GM18502 (cell line): ENCODE results near the gene CRB1.

ENCODE experiments used
- ATAC-seq: cut with Tn5 transposase; IDR thresholded peaks from one replicate; pipeline ENCODE4 v1.9.1; 2021; ENCODE audit warnings: mild to moderate bottlenecking; ENCODE audit not compliant: unreplicated experiment, poor library complexity

The CRB1 gene

DNA sequence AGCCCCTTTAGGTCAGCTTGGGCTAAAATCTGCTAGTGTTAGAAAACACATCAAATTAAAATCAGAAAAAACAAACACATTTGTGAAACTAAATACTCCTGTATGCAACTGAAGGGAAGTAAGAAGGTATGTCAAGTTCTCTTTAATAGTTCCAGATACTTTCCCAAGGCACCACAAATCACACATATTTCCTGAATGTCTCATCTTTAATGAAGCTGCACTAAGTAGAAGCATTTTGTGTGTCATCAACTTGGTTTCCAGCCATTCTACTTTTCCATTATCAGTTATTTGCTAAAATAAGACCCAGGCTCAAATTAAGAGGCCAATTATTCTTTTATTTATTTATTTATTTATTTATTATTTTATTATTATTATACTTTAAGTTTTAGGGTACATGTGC lies 34.7 kb downstream of the CRB1 start:
- no peak for ATAC-seq

DNA sequence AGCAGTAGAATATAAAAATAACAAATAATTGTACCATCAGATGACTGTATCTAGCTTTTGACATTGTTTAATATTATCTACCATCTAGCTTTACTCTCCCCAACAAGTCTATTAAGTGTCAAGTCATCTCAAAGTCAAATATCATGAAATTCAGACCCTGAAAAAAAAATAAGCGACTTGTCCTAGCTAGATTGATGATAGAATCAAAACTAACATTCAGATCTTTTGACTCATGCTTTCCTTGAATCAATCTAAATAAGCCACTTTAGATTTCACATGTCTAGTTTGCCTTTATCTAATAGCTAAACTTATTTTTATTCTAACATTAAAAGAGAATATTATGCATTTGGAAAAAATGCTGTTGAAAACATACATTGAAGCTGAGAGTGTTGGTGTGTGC lies 35.4 kb downstream of the CRB1 start:
- ATAC-seq = no peak

DNA sequence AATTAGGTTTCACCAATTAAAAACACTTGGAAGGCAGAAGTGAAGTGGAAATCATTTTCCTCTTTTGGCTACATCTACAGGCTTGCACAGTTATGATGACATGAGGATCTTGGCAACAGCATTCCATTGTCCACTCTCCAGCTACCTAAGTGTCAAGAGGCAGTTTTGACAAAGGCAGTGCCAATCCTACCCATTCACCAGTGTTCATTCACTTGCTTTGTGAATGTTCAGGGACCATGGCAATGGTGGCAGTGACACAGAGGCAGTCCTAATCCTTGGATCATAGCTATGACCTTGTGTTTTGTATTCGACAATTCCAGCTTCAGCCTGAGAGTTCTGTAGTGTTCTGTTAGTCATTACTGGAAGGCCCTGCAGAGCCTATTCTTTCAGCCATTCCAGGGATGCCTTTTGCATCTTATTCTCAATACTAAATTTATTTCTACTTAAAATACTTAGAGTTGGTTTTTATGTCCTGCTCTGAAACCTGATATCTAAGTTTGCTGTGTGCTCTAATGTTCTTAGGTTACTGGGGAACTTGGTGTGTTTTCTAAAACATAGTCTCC lies 36.7 kb downstream of the CRB1 start:
- ATAC-seq = no peak

DNA sequence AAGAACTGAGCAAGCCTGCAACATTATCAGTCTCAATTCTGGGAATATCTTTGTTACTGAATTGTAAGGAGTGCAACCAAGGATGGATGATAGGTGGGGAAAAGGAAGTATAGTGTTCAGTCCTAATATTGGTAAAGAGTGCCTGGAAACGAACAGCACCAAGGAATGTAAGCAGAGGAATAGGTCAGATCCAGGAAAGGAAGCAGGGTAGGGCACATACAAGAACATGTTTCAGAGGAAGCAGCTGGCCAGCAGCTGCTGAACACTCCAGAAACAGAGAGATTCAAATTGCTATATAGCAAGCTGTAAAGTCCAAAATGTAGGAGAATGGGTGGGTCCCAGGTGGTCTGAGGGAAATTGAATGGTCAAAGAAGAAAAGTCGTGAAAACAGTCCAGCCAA lies 37.9 kb downstream of the CRB1 start:
- ATAC-seq = no peak

DNA sequence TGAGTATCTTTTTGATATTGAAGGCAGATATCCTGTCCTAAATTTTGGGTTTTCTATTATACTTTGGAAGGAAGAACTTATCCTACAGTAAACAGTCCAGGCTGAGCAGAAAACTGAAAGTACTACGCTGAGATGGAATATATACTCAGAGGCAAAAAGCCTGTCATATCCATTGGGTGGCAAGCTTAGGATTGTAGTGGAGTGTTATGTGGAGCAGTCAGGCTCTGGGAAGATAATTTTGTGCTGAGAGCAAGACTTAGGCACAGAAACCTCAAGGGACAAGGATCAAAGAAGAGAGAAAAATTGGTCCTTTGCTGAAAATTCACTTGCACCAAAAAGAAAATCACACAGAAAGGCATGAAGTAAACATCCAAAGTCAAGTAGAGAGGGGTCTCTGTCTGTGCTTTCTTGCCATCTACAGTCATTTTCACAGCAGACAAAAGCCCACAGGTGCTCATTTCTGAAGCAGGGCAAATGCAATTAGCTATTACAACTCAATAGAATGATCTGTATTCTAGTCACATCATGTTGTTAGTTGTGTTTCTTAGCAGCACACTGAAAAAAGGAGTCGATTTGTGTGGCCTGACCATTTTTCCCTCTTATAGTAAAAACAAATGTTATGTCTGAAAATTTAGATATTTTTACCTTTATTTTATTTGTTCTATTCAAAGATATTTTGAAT lies 38.5 kb downstream of the CRB1 start:
- no peak for ATAC-seq

DNA sequence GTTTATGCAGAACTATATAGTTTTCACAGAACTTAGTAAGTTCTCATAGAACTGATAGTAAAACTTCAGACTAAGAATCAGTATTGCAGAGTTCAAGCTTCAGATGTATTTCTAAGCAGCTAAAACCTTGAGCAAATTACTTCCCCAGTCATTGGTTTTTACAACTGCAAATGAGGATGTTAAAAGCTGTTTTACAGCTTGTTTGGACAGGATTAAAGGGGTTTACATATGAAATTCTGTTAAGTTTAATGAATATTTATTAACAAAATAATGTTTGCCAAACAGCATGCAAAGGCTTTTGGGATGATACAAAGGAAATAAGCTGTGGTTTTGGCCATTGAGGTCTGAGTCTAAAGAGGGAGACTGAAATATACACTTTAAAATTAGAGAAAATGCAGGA lies 39.1 kb downstream of the CRB1 start:
- no peak for ATAC-seq

DNA sequence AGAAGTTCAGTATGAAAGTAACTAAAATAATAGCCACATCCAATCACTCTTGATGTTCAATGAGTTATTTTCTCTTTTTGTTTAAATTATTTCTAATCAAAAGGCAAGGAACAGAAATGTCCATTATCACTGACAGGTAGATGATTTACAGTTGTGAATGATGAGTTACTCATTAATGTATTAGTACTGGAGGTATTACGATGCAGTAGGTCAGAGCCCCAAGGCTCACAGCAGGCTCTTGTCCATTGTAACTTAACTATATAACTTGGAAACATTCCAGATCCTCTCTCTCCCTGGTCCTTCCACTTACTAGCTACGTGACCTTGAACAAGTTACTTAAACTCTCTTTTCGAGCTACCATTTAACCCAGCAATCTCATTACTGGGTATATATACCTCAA lies 39.5 kb downstream of the CRB1 start:
- no peak for ATAC-seq

DNA sequence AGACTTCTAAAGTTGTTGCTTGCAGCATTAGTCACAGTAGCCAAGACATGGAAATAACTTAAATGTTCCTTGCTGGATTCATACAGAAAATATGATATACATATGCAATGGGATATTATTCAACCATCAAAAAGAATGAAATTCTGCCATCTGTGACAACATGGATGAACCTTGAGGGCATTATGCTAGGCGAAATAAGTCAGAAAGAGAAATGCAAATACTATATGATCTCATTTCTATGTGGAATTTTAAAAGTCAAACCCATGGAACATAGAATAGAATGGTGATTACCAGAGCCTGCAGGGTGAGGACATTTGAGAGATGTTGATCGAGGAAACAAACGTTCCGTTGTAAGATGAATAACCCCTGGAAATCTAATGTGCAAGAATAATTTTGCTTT lies 43.0 kb downstream of the CRB1 start:
- ATAC-seq = no peak

DNA sequence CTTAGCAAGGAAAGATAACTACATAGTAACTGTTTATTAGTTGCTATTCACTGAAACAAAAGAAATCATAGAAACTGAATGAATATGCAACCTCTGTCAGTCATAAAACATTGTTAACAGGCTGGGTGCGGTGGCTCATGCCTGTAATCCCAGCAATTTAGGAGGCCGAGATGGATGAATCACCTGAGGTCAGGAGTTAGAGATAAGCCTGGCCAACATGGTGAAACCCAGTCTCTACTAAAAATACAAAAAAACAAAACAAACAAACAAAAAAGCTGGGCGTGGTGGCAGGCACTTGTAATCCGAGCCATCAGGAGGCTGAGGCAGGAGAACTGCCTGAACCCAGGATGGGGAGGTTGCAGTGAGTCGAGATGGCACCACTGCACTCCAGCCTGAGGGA lies 44.1 kb downstream of the CRB1 start:
- no peak for ATAC-seq

DNA sequence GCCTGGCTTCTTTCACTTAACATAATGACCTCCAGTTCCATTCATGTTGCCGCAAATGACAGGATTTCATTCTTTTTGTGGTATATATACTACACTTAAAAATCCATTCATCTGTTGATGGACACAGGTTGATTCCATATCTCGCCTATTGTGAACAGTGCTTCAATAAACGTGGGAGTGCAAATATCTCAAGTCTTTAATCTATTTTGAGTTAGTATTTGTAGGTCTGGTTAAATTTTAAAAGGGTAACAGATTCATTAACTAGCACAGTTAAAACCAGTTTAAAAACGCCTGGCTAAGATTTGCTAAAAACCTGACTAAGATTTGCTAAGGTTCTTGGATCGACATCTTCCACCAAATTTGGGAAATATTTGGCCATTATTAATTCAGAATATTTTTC lies 45.7 kb downstream of the CRB1 start:
- ATAC-seq = no peak

DNA sequence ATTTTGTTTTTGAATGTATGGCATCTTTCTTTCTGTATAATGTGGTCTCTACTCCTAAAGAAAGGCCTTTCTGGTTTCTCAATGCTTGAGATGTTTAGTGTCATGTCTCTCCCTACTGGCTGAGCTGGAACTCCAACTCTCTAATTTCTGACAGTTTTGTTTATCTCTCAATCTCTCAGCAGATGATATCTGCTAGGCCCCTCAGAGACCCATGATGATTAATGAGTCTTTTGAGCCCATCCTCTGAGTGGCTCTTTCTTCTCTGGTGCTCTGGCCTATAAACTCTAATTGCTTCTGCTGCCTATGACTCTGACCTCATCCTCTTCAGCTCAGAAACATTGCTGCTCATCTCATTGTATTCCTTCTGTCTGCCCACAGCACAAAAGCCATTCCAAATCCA lies 46.6 kb downstream of the CRB1 start:
- ATAC-seq = no peak

DNA sequence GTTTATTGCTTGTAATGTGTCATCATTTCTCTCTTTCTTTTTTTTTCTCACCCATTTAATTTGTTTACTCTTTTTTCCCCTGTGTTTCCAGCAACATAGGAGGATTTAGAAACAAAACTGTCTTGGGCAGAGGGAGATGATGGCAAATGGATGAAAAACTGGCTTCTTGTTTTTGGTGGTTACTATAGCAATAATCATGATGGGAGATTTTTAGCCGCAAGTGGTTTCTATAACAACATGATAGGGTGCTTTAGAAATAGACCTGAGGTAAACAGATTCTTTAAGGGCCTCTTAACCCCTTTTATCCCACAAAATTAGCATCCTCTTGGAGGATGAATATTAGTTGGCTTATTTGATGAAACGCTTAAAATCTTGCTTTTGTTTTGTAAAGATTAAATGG lies 51.6 kb downstream of the CRB1 start:
- no peak for ATAC-seq

DNA sequence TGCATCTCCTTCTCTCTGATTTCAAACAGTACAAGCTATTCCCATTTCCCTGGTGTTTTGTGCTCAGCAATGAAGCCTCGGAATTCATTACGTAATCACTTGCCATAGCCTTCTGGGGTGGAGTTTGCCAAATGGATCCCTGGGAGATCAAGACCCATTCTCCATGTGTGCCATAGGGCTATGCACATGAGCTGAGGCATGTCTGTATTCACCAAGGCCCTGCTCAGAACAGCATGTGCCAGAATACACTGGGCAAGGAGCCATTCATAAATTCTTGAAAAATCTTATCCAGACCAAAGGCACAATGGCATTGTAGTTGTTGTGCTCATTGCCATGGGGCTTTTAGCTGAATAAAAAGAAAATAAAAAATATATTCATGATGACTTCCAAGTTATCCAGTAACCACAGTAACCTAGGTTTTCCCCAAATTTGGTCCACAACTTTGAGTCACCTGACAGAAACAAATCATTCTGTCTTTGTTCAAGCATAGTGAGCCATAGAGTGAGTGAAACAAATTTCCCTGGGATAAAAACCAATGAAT lies 53.0 kb downstream of the CRB1 start:
- ATAC-seq = no peak

DNA sequence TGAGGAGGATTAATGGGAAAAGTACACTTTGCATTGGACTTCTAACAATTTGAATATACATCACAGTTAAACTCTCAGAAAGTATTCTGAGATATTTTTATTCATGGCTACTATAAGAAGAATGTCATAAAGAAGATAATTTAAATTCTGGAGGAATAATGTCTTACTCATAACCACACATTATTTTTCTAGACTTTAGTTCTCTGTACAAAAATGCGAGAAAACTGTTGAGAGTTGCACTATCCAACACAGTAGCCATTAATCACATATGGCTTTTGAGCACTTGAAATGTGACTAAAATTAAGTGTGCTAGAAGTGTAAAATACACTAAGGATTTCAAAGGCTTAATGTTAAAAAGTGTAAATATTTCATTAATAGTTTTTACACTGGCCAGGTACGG lies 53.8 kb downstream of the CRB1 start:
- no peak for ATAC-seq

DNA sequence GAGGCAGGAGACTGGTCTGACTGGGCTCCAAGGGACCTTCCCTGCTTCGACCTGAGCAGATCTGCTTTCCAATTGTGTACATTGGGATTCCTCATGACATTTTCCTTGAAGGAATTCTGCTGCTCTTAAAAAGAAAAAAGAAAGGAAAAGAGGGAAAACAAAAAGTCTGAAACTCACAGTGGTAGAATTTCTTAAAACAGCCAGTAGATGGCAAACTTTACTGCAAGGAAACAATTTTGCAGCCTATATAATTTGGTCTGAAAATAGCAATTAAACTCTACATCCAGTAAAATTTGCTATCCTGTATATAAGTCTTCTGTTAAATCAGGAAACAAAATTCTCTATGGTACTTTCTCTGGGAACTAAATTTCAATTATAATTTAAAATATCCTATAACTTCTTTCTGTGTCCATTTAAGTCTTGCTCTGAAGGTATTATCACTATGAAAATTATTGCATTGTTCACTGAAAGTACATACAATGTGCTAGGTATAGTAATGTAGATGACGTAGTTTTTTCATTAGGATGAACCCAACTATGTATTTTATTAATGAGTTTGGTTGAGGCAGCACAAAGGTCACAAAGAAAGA lies 59.8 kb downstream of the CRB1 start:
- ATAC-seq = no peak

DNA sequence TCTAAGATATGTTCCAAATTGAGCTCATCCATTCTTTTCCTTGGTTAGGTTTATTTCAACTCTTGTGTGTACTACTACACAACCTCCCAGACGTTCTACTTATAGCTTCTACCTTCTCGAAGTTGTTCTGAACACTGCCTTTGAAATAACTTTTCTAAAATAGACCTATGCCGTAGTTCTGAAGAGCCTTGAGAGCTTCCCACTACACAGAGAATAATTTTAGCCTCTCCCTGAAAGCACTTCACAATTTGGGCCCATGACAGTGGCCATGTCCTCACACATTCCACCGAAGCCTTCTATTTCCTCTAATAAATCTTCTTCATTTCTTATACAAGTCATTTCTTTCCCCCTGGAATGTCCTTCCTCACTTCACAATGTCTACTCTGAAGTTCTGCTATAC lies 62.2 kb downstream of the CRB1 start:
- no peak for ATAC-seq

DNA sequence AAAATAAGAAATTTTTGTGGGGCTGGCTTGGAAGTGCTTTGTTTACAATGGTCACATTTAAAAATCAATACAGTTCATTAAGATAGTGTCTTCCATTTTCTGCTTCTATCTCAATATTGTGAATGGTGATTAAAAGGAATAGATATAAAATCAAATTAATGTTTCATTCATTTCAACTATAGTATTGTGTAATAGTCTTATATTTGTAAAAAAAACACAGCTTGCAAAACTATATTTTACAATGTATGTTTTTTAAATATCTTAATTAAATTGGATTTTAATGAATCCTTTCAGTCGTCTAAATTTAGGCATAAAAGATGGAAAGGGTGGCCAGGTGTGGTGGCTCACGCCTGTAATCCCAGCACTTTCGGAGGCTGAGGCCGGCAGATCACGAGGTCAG lies 63.5 kb downstream of the CRB1 start:
- no peak for ATAC-seq

DNA sequence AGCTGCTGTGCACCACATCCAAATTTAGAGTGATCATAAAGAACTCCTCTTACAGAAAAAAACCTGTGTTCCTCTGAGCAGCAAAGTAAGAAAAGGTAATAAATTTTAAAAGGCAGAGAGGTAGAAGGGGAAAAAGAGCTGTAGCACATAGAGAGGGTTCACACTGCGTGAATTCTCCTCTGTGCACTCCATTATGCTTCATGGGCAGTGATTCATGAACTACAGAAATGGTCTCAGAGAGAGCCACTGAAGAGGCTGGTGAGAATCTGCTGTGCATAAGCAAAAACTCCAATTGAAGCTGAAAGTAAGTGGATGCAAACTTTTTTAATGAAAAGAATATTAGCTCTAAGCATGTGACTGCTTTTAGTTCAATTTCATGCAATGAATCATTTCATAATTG lies 65.0 kb downstream of the CRB1 start:
- no peak for ATAC-seq

DNA sequence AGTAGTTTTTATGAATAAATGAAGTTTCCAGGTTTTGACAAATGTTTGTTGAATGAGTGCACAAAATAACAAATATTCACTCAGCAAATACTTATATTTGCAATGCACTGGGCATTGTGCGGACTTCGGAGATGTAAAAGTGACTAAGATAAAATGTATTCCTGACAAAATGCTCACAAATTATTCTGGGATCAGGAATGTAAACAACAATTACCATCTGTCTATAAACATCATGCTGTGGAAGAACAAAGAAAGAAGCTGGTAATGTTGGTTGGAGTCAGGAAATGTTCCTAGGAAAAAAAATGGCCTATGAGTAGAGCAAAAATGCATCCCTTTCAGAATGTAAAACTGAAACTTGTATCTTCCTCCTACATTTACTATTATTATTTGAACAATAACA lies 68.5 kb downstream of the CRB1 start:
- ATAC-seq = no peak

DNA sequence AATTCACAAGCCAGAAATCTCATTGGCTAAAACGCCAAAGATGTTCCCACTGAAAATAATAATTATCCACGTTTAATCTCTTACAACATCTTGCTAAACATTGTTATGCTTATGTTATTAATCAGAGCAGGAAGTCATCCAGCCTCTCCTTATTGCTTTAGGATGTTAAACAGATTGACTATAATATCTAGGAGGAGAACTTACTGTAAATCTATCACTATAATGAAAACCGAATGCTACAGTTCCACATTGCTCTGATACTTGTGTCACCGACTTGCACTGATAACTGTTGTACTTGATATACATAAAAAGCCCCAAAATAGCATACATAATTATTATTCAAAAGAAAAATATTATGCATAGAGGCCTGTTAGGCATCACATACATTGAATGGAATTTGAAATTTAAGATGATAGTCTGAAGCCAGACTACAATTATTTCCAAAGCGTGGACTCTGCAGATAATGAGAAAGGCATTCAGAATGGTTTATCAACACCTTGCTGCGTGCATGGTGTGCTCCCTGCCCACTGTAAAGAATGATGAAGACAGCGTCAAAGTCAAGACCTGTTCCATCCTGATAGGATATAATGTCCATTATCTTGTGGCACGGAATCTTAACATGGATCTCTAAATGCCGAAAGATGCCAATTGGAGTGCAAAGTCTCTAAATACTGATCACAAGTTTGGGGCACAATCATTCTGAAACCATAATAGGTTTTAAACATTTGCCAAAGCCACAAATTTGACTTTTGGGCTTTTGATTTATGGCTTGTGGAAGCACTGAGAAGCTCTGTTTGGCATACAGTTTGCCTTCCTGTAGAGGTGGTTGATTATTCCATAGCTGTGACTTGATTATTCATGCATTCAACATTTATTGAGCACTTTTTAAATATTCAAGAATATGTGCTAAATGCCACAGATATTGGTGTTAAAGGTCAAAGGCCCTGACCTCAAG lies 71.3 kb downstream of the CRB1 start:
- ATAC-seq = no peak

DNA sequence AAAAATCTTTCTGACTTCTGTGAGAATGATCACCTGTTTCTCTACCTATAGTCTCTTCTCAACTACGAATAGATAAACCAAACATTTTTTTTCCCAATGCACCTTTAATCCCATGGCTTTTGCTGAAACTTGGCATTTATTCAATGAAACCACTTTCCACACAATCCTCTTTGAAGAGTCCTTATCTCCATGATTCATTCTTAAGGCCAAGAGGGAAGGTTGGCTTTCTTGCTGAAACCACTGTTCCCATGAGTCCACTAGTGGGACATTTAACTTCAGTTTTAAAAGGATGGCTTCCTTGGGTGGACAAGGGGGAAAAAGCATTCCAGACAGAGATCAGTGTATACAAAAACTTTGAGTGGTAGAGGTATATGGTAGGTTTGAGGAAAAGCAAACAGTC lies 73.6 kb downstream of the CRB1 start:
- no peak for ATAC-seq
